A549 treated with CORT108297 at 1 μM for 4 hours (cell line): ENCODE data around the gene HYAL4. TPM values are rescaled to one million over a fixed set of nuclear protein-coding genes. Genes with fewer than 3 reads are reported as not detected.

Experiments used
- total RNA-seq: library from RNA; stranded (reverse); fragments of 200-300 nt; extraction: Qiagen RNA extraction; gene quantifications from 5 replicates; pipeline ENCODE4 v1.2.3, GENCODE V29; 2022

The HYAL4 gene
- total RNA-seq = not detected in 5 replicates

DNA sequence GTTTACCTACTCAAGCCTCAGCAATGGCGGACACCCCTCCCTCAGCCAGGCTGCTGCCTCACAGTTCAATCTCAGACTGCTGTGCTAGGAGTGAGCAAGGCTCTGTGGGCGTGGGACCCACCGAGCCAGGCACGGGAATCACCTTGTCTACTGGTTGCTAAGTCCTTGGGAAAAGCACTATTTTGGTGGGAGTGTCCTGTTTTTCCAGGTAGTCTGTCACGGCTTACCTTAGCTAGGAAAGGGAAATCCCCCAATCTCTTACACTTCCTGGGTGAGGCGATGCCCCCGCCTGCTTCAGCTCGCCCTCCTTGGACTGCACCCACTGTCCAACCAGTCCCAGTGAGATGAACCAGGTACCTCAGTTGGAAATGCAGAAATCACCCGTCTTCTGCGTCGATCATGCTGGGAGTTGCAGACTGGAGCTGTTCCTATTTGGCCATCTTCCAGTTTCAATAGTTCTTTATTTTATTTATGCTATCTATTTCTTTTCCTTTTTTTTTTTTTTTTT lies at the start of gene HYAL4:
Gene HYAL4 (plus strand): TSS at position 458 of the 508 bp plus-strand sequence. CDS start 23,105 bp downstream, outside the sequence.

GRCh38 chr7:123924941-123925340 lies 80.0 kb downstream of the HYAL4 start, which contains the start of gene SPAM1:
TSS of gene SPAM1 (plus strand) at chr7:123925241. CDS start at chr7:123953571, 28,330 bp downstream.

Other genes starting within 250 kb of the HYAL4 start
- not detected in 5 replicates for gene ASB15, start 243.3 kb upstream of the HYAL4 start, total RNA-seq
- not detected in 5 replicates for gene LMOD2, start 189.3 kb upstream of the HYAL4 start, total RNA-seq
- 19.2 to 24.3 TPM (median 23.0 TPM) in 5 replicates for gene WASL, start 96.2 kb upstream of the HYAL4 start, total RNA-seq
- not detected in 5 replicates for gene SPAM1, start 80.1 kb downstream of the HYAL4 start, total RNA-seq
- gene TMEM229A, start 187.9 kb downstream of the HYAL4 start, total RNA-seq = not detected in 5 replicates